ENCODE data around the gene STAC3. TPM values are rescaled to one million over a fixed set of nuclear protein-coding genes. Genes with fewer than 3 reads are reported as not detected.

Gene STAC3
- total RNA-seq, 2 donors from 2014 or later, result 5.9 to 6.8 TPM

DNA sequence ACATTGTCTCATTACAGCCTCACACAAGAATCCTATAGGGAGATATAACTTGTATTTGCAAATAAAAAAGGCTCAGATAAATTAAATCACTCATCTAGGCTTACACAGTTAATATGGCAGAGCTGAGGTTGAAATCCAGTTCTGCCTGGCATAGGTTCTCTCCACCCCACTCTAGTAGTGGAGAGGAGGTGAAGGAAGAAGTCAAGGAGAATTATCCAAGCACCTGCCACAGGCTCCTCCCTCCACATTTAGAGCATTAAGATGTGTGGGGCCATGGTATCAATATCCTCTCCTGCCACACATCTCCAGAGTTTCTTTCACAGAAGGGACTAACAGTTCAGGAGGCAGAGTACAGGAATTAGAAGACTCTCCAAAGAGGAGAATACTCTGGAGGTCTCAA lies 22.5 kb upstream of the STAC3 start:
- peak overlapping the region; percentile 27 for H3K4me3 ChIP-seq (ENCODE audit: low read length)
- TF ChIP-seq CTCF (conservative IDR thresholded peaks at IDR 0.05), result no peak
- H3K4me1 ChIP-seq (ENCODE audit: control insufficient read depth, insufficient read depth, low read length), result peaks cover 9% of the 10 kb centered on the region
- Mint-ChIP-seq H3K36me3 (ENCODE audit: low read depth) (peaks cover 49% of the 10 kb centered on the region), H3K9me3 (no peaks in the 10 kb centered on the region), H3K27me3 (ENCODE audit: insufficient read depth) (no peaks in the 10 kb centered on the region), H3K4me1 (peaks cover 26% of the 10 kb centered on the region), H3K27ac (peak overlapping the region; percentile 81), H3K4me3 (no peak overlapping the region)
- no peak for DNase-seq
- H3K9me3 ChIP-seq (ENCODE audit: control insufficient read depth, low read length), result no peaks in the 10 kb centered on the region
- H3K9ac ChIP-seq (ENCODE audit: extremely low read depth, low read length, poor library complexity, severe bottlenecking), result no peak overlapping the region
- no peaks in the 10 kb centered on the region for H3K27me3 ChIP-seq (ENCODE audit: control insufficient read depth, insufficient read depth, low read length, poor library complexity, severe bottlenecking)
- peaks cover 28% of the 10 kb centered on the region for H3K36me3 ChIP-seq (ENCODE audit: control insufficient read depth, insufficient read depth, low read length)
- no peak overlapping the region for H3K27ac ChIP-seq (ENCODE audit: low read depth, low read length)

GRCh38 chr12:57272337-57273151 lies 21.6 kb upstream of the STAC3 start:
- Mint-ChIP-seq H3K27ac (peak overlapping the region; percentile 81), H3K9me3 (no peaks in the 10 kb centered on the region), H3K27me3 (ENCODE audit: insufficient read depth) (no peaks in the 10 kb centered on the region), H3K36me3 (ENCODE audit: low read depth) (peaks cover 52% of the 10 kb centered on the region), H3K4me1 (peaks cover 26% of the 10 kb centered on the region), H3K4me3 (no peak overlapping the region)
- H3K27me3 ChIP-seq (ENCODE audit: control insufficient read depth, insufficient read depth, low read length, poor library complexity, severe bottlenecking), result no peaks in the 10 kb centered on the region
- H3K36me3 ChIP-seq (ENCODE audit: control insufficient read depth, insufficient read depth, low read length), result peaks cover 28% of the 10 kb centered on the region
- DNase-seq, result peak; percentile 67
- H3K4me1 ChIP-seq (ENCODE audit: control insufficient read depth, insufficient read depth, low read length), result peaks cover 9% of the 10 kb centered on the region
- no peak for TF ChIP-seq CTCF (conservative IDR thresholded peaks at IDR 0.05)
- H3K9ac ChIP-seq (ENCODE audit: extremely low read depth, low read length, poor library complexity, severe bottlenecking), result no peak overlapping the region
- peak overlapping the region; percentile 27 for H3K4me3 ChIP-seq (ENCODE audit: low read length)
- 70 to 100% methylated on average over 2 to 6 of the region's 7 CpGs for WGBS, 2 experiments (ENCODE audit: insufficient coverage in 1 of 2, insufficient read length in 1 of 2)
- peak overlapping the region; percentile 34 for H3K27ac ChIP-seq (ENCODE audit: low read depth, low read length)
- H3K9me3 ChIP-seq (ENCODE audit: control insufficient read depth, low read length), result no peaks in the 10 kb centered on the region

GRCh38 chr12:57270966-57271470 lies 20.0 kb upstream of the STAC3 start:
- Histone ChIP-seq H3K4me1 (ENCODE audit: control insufficient read depth, insufficient read depth, low read length) (peaks cover 9% of the 10 kb centered on the region), H3K27ac (ENCODE audit: low read depth, low read length) (no peak overlapping the region), H3K36me3 (ENCODE audit: control insufficient read depth, insufficient read depth, low read length) (peaks cover 36% of the 10 kb centered on the region), H3K4me3 (ENCODE audit: low read length) (no peak overlapping the region), H3K9ac (ENCODE audit: extremely low read depth, low read length, poor library complexity, severe bottlenecking) (no peak overlapping the region), H3K27me3 (ENCODE audit: control insufficient read depth, insufficient read depth, low read length, poor library complexity, severe bottlenecking) (no peaks in the 10 kb centered on the region), H3K9me3 (ENCODE audit: control insufficient read depth, low read length) (no peaks in the 10 kb centered on the region)
- 60 to 67% methylated on average over 1 of the region's 1 CpG for WGBS, 2 experiments (ENCODE audit: insufficient coverage in 1 of 2, insufficient read length in 1 of 2)
- Mint-ChIP-seq H3K4me3 (no peak overlapping the region), H3K4me1 (peaks cover 26% of the 10 kb centered on the region), H3K27ac (peak overlapping the region; percentile 25), H3K9me3 (no peaks in the 10 kb centered on the region), H3K36me3 (ENCODE audit: low read depth) (peaks cover 55% of the 10 kb centered on the region), H3K27me3 (ENCODE audit: insufficient read depth) (no peaks in the 10 kb centered on the region)
- peak; percentile 83 for DNase-seq
- TF ChIP-seq CTCF (conservative IDR thresholded peaks at IDR 0.05), result peak; percentile 65
